SK-N-MC (cell line): ENCODE measurements around the gene PCIF1.

Experiments
- EZH2 ChIP-seq: fragments of 200-600 bp; sonication (generic); IDR thresholded peaks from one replicate; pipeline ENCODE4 v1.6.1; 2017; ENCODE audit warnings: antibody characterized with exemption
- FOXP2 ChIP-seq: optimal IDR thresholded peaks from 2 replicates; pipeline ENCODE3; 2011; ENCODE audit warnings: mild to moderate bottlenecking, moderate library complexity; ENCODE audit not compliant: insufficient read depth; ENCODE audit errors: extremely low read length, control extremely low read depth
- POLR2AphosphoS5 ChIP-seq: IDR thresholded peaks from 2 replicates; pipeline ENCODE4 v1.6.1; 2012; ENCODE audit warnings: mild to moderate bottlenecking, low read depth, low read length, borderline replicate concordance

DNA sequence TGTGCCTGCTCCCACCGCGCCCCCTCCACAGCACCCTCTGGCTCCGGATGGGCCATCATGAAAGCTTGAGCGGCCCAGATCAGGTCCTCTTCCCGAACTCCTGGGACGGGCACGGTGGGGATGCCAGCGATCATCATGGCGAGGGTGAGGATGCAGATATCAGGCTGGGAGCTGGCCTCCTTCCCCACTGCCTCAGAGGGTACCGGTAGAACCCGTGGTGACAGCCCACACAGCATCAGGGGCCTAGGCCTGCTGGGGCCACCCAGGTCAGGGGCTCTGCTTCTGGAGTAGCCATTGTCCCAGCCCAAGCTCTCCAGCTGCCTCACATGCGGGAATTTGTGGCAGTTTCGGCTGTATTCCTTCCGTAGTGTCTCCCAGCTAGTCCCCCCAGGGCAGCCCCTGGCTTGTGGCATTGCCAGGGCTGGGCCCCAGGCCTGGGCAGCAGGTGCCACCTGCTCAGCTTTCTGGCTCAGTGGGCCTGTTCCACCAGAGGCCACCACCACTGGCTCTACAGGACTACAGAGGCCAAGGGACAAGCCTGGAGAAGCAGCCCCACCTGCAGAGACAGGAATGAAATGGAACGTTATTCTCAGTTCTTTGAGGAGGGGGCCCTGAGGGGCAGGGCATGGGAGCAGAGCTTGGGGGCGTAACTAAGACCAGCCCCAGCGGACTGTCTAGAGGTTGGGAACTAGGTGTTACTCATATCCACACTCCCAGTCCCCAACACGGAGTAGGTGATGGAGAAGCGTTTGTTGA is 47.7 kb upstream of the PCIF1 start:
- TF ChIP-seq POLR2AphosphoS5 (0 out of 2 replicates have a peak, but pooled peaks have one; percentile 25), EZH2 (no peak), FOXP2 (no peak)
